GM12891 (cell line): ENCODE measurements around the gene GGACT. TPM values are rescaled to one million over a fixed set of nuclear protein-coding genes. Genes with fewer than 3 reads are reported as not detected.
A peak's percentile ranks its signal among the peaks of the same experiment; 100 is the strongest.

Experiments
- DNase-seq: peaks from one replicate; pipeline ENCODE4 v3.0.0; 2011; ENCODE audit warnings: low spot score; ENCODE audit not compliant: insufficient read length
- FAIRE-seq: peaks from 2 replicates; lab custom pipeline; 2011; peaks lifted over from hg19 to GRCh38; lab: Jason Lieb, UNC
- PAX5 ChIP-seq: IDR thresholded peaks from 2 replicates; pipeline ENCODE4 v1.6.1; 2011; ENCODE audit warnings: low read length, moderate library complexity, mild to moderate bottlenecking; ENCODE audit not compliant: insufficient read depth, severe bottlenecking
- POLR2A ChIP-seq: IDR thresholded peaks from 2 replicates; pipeline ENCODE4 v1.6.1; 2011; ENCODE audit warnings: low read depth, low read length, control low read depth
- POLR2AphosphoS5 ChIP-seq: IDR thresholded peaks from 2 replicates; pipeline ENCODE4 v1.6.1; 2011; ENCODE audit warnings: low read depth, low read length, control low read depth
- POU2F2 ChIP-seq: IDR thresholded peaks from 2 replicates; pipeline ENCODE4 v1.6.1; 2011; ENCODE audit warnings: low read depth, mild to moderate bottlenecking, control low read depth, low read length, moderate library complexity
- SPI1 ChIP-seq: IDR thresholded peaks from 2 replicates; pipeline ENCODE4 v1.6.1; 2011; ENCODE audit warnings: low read depth, low read length, control low read depth
- TAF1 ChIP-seq: IDR thresholded peaks from 2 replicates; pipeline ENCODE4 v1.6.1; 2011; ENCODE audit warnings: low read depth, low read length, control low read depth
- polyA plus RNA-seq: library from polyadenylated mRNA; unstranded; fragments of >200 nt; gene quantifications from one replicate; pipeline ENCODE4 v1.2.1, GENCODE V29; 2012; ENCODE audit warnings: low read depth, missing spikeins, inconsistent platforms; ENCODE audit not compliant: missing spikeins

Gene GGACT
- 6.5 TPM for polyA plus RNA-seq

GRCh38 chr13:100588331-100589177 lies at the start of gene GGACT:
GGACT (minus strand) TSS chr13:100588789; CDS start chr13:100532591, 56,198 bp downstream.
- DNase-seq (peak; percentile 96), FAIRE-seq (peak; percentile 96)
- TF ChIP-seq TAF1 = 0 out of 2 replicates have a peak, but pooled peaks have one; percentile 17
- no peak for TF ChIP-seq POLR2A
- TF ChIP-seq POLR2AphosphoS5 = no peak
- TF ChIP-seq POU2F2 = 0 out of 2 replicates have a peak, but pooled peaks have one; percentile 11
- 0 out of 2 replicates have a peak, but pooled peaks have one; percentile 28 for TF ChIP-seq SPI1
- TF ChIP-seq PAX5 = peak; percentile 4

- TF ChIP-seq SPI1 = no peak
- FAIRE-seq (no peak), DNase-seq (no peak)
These were observed 49.2 kb upstream of the GGACT start for GRCh38 chr13:100637796-100638195.

GRCh38 chr13:100637380-100637779 lies 48.8 kb upstream of the GGACT start:
- TF ChIP-seq SPI1 (no peak), POU2F2 (no peak), POLR2AphosphoS5 (no peak), PAX5 (no peak), POLR2A (no peak), TAF1 (no peak)
- FAIRE-seq = no peak
- no peak for DNase-seq

GRCh38 chr13:100636441-100636840 lies 47.9 kb upstream of the GGACT start:
- FAIRE-seq (no peak), DNase-seq (no peak)

GRCh38 chr13:100636004-100636403 lies 47.4 kb upstream of the GGACT start:
- no peak for TF ChIP-seq POLR2AphosphoS5
- TF ChIP-seq POU2F2 = no peak
- no peak for TF ChIP-seq PAX5
- no peak for TF ChIP-seq POLR2A
- TF ChIP-seq TAF1 = no peak
- TF ChIP-seq SPI1 = no peak
- no peak for FAIRE-seq
- DNase-seq = no peak

More at GRCh38 chr13:100636441-100636840, 47.9 kb upstream of the GGACT start:
- TF ChIP-seq SPI1 (no peak), POU2F2 (no peak), POLR2A (no peak)

- DNase-seq = no peak
- TF ChIP-seq POLR2AphosphoS5 = no peak
- no peak for TF ChIP-seq POU2F2
- no peak for TF ChIP-seq SPI1
- no peak for TF ChIP-seq POLR2A
- TF ChIP-seq PAX5 = no peak
- no peak for TF ChIP-seq TAF1
- FAIRE-seq = no peak
These were observed 46.1 kb upstream of the GGACT start for GRCh38 chr13:100634696-100635095.

- no peak for DNase-seq
These were observed 44.9 kb upstream of the GGACT start for GRCh38 chr13:100633461-100633860.

GRCh38 chr13:100630555-100630954 lies 42.0 kb upstream of the GGACT start:
- no peak for TF ChIP-seq TAF1
- no peak for TF ChIP-seq POLR2AphosphoS5
- no peak for TF ChIP-seq PAX5
- no peak for TF ChIP-seq POLR2A
- TF ChIP-seq POU2F2 = no peak
- TF ChIP-seq SPI1 = no peak
- DNase-seq (no peak), FAIRE-seq (no peak)

More at GRCh38 chr13:100633461-100633860, 44.9 kb upstream of the GGACT start:
- TF ChIP-seq SPI1 = no peak
- TF ChIP-seq PAX5 = no peak
- TF ChIP-seq POLR2AphosphoS5 = no peak
- no peak for TF ChIP-seq TAF1
- no peak for TF ChIP-seq POU2F2
- no peak for TF ChIP-seq POLR2A
- no peak for FAIRE-seq

GRCh38 chr13:100627120-100627519 lies 38.5 kb upstream of the GGACT start:
- TF ChIP-seq SPI1 = no peak
- no peak for TF ChIP-seq POLR2A
- no peak for TF ChIP-seq TAF1
- TF ChIP-seq POLR2AphosphoS5 = no peak
- no peak for TF ChIP-seq PAX5
- no peak for TF ChIP-seq POU2F2
- no peak for DNase-seq
- FAIRE-seq = no peak

- FAIRE-seq (no peak), DNase-seq (no peak)
- no peak for TF ChIP-seq TAF1
- no peak for TF ChIP-seq POLR2A
- no peak for TF ChIP-seq POLR2AphosphoS5
- TF ChIP-seq POU2F2 = no peak
- no peak for TF ChIP-seq PAX5
- TF ChIP-seq SPI1 = no peak
These were observed 36.9 kb upstream of the GGACT start for GRCh38 chr13:100625447-100625846.
